HEK293 (cell line): Measurements from ENCODE around the gene ZNF326.

Experiments used
- CTCF ChIA-PET: fragments of 350-600 bp; formaldehyde crosslinking; extraction: SDS; loops from one replicate; lab custom pipeline; 2021; ENCODE audit warnings: antibody characterized with exemption; lab: Yijun Ruan, JAX
- POLR2A ChIA-PET: fragments of 300-600 bp; formaldehyde crosslinking; extraction: SDS; loops from one replicate; lab custom pipeline; 2020; ENCODE audit warnings: antibody characterized with exemption, inconsistent platforms; lab: Yijun Ruan, JAX
- H3K27ac ChIP-seq: fragments of 200-500 bp; sonication (Bioruptor generic); 2 replicates; pipeline ENCODE4 v1.5.1; 2014; ENCODE audit warnings: low read depth, low read length, control low read depth, inconsistent platforms; ENCODE audit errors: extremely low read depth
- H3K36me3 ChIP-seq, 2 experiments: fragments of 200-500 bp in 1 of 2; sonication (Bioruptor generic) in 1 of 2; 1 replicate in 1 of 2; 2 replicates in 1 of 2; pipeline ENCODE4 v1.5.1; 2014 to 2017; ENCODE audit warnings: inconsistent platforms in 2 of 2, low read length in 2 of 2; ENCODE audit not compliant: control insufficient read depth in 2 of 2, insufficient read depth in 1 of 2
- H3K4me1 ChIP-seq: fragments of 200-500 bp; sonication (Bioruptor generic); 2 replicates; pipeline ENCODE4 v1.5.1; 2014; ENCODE audit warnings: mild to moderate bottlenecking, low read length, inconsistent platforms; ENCODE audit not compliant: control insufficient read depth, insufficient read depth
- H3K4me3 ChIP-seq: 2 replicates; pipeline ENCODE4 v1.5.1; 2011; ENCODE audit warnings: low read depth, mild to moderate bottlenecking, control low read depth, low read length, moderate library complexity
- H3K9me3 ChIP-seq: fragments of 200-500 bp; sonication (Bioruptor generic); 2 replicates; pipeline ENCODE4 v1.5.1; 2014; ENCODE audit warnings: low read depth, low read length, inconsistent platforms; ENCODE audit not compliant: control insufficient read depth, insufficient read depth
- FEZF1 ChIP-seq: fragments of 450-650 bp; formaldehyde crosslinking; IDR thresholded peaks from 2 replicates; pipeline ENCODE4 v1.5.1; 2016; ENCODE audit warnings: missing biosample characterization, missing genetic modification characterization
- GLIS2 ChIP-seq: fragments of 450-650 bp; formaldehyde crosslinking; IDR thresholded peaks from 2 replicates; pipeline ENCODE4 v1.5.1; 2016; ENCODE audit warnings: missing biosample characterization, missing genetic modification characterization
- KLF1 ChIP-seq: fragments of 450-650 bp; formaldehyde crosslinking; IDR thresholded peaks from 2 replicates; pipeline ENCODE4 v1.5.1; 2016; ENCODE audit warnings: missing biosample characterization, missing genetic modification characterization
- KLF10 ChIP-seq: fragments of 450-650 bp; IDR thresholded peaks from 2 replicates; pipeline ENCODE4 v1.5.1; 2018; ENCODE audit warnings: missing biosample characterization, mild to moderate bottlenecking, missing genetic modification characterization
- OSR2 ChIP-seq: fragments of 450-650 bp; formaldehyde crosslinking; IDR thresholded peaks from 2 replicates; pipeline ENCODE4 v1.5.1; 2016; ENCODE audit warnings: missing biosample characterization, missing genetic modification characterization
- WT1 ChIP-seq: fragments of 450-650 bp; formaldehyde crosslinking; IDR thresholded peaks from 2 replicates; pipeline ENCODE4 v1.5.1; 2016; ENCODE audit warnings: missing biosample characterization, missing genetic modification characterization
- ZNF544 ChIP-seq: fragments of 450-650 bp; formaldehyde crosslinking; IDR thresholded peaks from 2 replicates; pipeline ENCODE4 v1.5.0; 2017; ENCODE audit warnings: missing biosample characterization, missing genetic modification characterization
- ZNF558 ChIP-seq: fragments of 450-650 bp; formaldehyde crosslinking; IDR thresholded peaks from 2 replicates; pipeline ENCODE4 v1.5.1; 2016; ENCODE audit warnings: missing biosample characterization, missing genetic modification characterization
- ZNF660 ChIP-seq: fragments of 450-650 bp; IDR thresholded peaks from 2 replicates; pipeline ENCODE4 v1.5.1; 2018; ENCODE audit warnings: missing biosample characterization, mild to moderate bottlenecking, missing genetic modification characterization
- TF ChIP-seq, protein P1 (sequence below): fragments of 450-650 bp; IDR thresholded peaks from 2 replicates; pipeline ENCODE4 v1.5.1; 2018; ENCODE audit warnings: missing biosample characterization, mild to moderate bottlenecking, missing genetic modification characterization
- TF ChIP-seq, protein P2 (sequence below): fragments of 450-650 bp; formaldehyde crosslinking; IDR thresholded peaks from 2 replicates; pipeline ENCODE4 v1.5.1; 2016; ENCODE audit warnings: missing biosample characterization, missing genetic modification characterization
- TF ChIP-seq, protein P3 (sequence below): fragments of 450-650 bp; formaldehyde crosslinking; IDR thresholded peaks from 2 replicates; pipeline ENCODE4 v1.5.1; 2017; ENCODE audit warnings: missing biosample characterization, missing genetic modification characterization
- TF ChIP-seq, protein P4 (sequence below): fragments of 450-650 bp; formaldehyde crosslinking; IDR thresholded peaks from 2 replicates; pipeline ENCODE4 v1.5.1; 2016; ENCODE audit warnings: missing biosample characterization, missing genetic modification characterization
- TF ChIP-seq, protein P5 (sequence below): fragments of 450-650 bp; formaldehyde crosslinking; IDR thresholded peaks from 2 replicates; pipeline ENCODE4 v1.5.1; 2017; ENCODE audit warnings: missing biosample characterization, missing genetic modification characterization
- TF ChIP-seq, protein P6 (sequence below): fragments of 450-650 bp; formaldehyde crosslinking; IDR thresholded peaks from 2 replicates; pipeline ENCODE4 v1.5.0; 2017; ENCODE audit warnings: missing biosample characterization, missing genetic modification characterization, borderline replicate concordance

Gene ZNF326

DNA sequence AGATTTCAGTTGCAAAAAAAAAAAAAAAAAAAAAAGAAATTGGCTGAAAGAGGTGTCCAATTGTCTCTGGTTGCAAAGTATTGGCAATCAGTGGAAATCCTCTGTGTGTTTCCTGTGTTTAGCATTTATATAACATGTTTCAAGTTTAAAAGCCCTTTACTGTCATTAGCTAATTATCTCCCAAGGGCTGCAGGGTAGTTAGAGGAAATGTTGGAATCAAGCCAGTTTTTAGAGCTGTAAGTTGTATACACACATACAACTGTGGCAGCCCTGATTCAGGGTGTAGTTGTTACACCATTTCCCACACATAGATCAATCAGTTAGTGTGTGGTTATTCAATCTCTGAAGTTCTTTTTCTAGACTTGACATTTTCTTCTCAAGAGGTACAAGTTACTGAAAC is 8.9 kb upstream of the ZNF326 start:
- H3K9me3 ChIP-seq, result no peaks in the 10 kb centered on the region
- no peak overlapping the region for H3K4me3 ChIP-seq
- peaks cover 3% of the 10 kb centered on the region; the same call in 1 of the 2 replicates for H3K4me1 ChIP-seq
- CTCF ChIA-PET, result interaction anchor here (0.9 to 5.3 kb wide), 7 partner anchors 14 to 205 kb away, joined by 3 to 34 read pairs (median 5); no protein-coding TSS in a partner anchor
- H3K36me3 ChIP-seq, result no peaks in the 10 kb centered on the region
- no peak overlapping the region for H3K27ac ChIP-seq
- POLR2A ChIA-PET, result interaction anchor here (0.7 kb wide), 1 partner anchor 162 kb away, joined by 4 read pairs; no protein-coding TSS in a partner anchor
- TF ChIP-seq WT1 (tag by site-specific recombination) (0 out of 2 replicates have a peak, but pooled peaks have one; percentile 48), ZNF558 (tag by site-specific recombination) (0 out of 2 replicates have a peak, but pooled peaks have one; percentile 18), ZNF660 (tag by site-specific recombination) (0 out of 2 replicates have a peak, but pooled peaks have one; percentile 32), FEZF1 (tag by site-specific recombination) (peak; percentile 34; the same call in 1 of the 2 replicates), ZNF544 (no peak), KLF1 (tag by site-specific recombination) (no peak), OSR2 (peak; percentile 30; the same call in 1 of the 2 replicates), GLIS2 (tag by site-specific recombination) (no peak), KLF10 (tag by site-specific recombination) (0 out of 2 replicates have a peak, but pooled peaks have one; percentile 8)
- TF ChIP-seq, protein P1, sequence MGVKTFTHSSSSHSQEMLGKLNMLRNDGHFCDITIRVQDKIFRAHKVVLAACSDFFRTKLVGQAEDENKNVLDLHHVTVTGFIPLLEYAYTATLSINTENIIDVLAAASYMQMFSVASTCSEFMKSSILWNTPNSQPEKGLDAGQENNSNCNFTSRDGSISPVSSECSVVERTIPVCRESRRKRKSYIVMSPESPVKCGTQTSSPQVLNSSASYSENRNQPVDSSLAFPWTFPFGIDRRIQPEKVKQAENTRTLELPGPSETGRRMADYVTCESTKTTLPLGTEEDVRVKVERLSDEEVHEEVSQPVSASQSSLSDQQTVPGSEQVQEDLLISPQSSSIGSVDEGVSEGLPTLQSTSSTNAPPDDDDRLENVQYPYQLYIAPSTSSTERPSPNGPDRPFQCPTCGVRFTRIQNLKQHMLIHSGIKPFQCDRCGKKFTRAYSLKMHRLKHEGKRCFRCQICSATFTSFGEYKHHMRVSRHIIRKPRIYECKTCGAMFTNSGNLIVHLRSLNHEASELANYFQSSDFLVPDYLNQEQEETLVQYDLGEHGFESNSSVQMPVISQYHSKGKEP (tag by site-specific recombination), result peak; percentile 21; the same call in 1 of the 2 replicates
- TF ChIP-seq, protein P2, sequence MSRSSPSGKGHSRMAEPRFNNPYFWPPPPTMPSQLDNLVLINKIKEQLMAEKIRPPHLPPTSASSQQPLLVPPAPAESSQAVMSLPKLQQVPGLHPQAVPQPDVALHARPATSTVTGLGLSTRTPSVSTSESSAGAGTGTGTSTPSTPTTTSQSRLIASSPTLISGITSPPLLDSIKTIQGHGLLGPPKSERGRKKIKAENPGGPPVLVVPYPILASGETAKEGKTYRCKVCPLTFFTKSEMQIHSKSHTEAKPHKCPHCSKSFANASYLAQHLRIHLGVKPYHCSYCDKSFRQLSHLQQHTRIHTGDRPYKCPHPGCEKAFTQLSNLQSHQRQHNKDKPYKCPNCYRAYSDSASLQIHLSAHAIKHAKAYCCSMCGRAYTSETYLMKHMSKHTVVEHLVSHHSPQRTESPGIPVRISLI (tag by site-specific recombination), result peak; percentile 49; the same call in 1 of the 2 replicates
- TF ChIP-seq, protein P3, sequence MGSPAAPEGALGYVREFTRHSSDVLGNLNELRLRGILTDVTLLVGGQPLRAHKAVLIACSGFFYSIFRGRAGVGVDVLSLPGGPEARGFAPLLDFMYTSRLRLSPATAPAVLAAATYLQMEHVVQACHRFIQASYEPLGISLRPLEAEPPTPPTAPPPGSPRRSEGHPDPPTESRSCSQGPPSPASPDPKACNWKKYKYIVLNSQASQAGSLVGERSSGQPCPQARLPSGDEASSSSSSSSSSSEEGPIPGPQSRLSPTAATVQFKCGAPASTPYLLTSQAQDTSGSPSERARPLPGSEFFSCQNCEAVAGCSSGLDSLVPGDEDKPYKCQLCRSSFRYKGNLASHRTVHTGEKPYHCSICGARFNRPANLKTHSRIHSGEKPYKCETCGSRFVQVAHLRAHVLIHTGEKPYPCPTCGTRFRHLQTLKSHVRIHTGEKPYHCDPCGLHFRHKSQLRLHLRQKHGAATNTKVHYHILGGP (tag by site-specific recombination), result no peak
- TF ChIP-seq, protein P4, sequence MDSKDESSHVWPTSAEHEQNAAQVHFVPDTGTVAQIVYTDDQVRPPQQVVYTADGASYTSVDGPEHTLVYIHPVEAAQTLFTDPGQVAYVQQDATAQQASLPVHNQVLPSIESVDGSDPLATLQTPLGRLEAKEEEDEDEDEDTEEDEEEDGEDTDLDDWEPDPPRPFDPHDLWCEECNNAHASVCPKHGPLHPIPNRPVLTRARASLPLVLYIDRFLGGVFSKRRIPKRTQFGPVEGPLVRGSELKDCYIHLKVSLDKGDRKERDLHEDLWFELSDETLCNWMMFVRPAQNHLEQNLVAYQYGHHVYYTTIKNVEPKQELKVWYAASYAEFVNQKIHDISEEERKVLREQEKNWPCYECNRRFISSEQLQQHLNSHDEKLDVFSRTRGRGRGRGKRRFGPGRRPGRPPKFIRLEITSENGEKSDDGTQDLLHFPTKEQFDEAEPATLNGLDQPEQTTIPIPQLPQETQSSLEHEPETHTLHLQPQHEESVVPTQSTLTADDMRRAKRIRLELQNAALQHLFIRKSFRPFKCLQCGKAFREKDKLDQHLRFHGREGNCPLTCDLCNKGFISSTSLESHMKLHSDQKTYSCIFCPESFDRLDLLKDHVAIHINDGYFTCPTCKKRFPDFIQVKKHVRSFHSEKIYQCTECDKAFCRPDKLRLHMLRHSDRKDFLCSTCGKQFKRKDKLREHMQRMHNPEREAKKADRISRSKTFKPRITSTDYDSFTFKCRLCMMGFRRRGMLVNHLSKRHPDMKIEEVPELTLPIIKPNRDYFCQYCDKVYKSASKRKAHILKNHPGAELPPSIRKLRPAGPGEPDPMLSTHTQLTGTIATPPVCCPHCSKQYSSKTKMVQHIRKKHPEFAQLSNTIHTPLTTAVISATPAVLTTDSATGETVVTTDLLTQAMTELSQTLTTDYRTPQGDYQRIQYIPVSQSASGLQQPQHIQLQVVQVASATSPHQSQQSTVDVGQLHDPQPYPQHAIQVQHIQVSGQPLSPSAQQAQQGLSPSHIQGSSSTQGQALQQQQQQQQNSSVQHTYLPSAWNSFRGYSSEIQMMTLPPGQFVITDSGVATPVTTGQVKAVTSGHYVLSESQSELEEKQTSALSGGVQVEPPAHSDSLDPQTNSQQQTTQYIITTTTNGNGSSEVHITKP (tag by site-specific recombination), result no peak
- TF ChIP-seq, protein P5, sequence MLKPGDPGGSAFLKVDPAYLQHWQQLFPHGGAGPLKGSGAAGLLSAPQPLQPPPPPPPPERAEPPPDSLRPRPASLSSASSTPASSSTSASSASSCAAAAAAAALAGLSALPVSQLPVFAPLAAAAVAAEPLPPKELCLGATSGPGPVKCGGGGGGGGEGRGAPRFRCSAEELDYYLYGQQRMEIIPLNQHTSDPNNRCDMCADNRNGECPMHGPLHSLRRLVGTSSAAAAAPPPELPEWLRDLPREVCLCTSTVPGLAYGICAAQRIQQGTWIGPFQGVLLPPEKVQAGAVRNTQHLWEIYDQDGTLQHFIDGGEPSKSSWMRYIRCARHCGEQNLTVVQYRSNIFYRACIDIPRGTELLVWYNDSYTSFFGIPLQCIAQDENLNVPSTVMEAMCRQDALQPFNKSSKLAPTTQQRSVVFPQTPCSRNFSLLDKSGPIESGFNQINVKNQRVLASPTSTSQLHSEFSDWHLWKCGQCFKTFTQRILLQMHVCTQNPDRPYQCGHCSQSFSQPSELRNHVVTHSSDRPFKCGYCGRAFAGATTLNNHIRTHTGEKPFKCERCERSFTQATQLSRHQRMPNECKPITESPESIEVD (tag by site-specific recombination), result peak; percentile 47
- TF ChIP-seq, protein P6, sequence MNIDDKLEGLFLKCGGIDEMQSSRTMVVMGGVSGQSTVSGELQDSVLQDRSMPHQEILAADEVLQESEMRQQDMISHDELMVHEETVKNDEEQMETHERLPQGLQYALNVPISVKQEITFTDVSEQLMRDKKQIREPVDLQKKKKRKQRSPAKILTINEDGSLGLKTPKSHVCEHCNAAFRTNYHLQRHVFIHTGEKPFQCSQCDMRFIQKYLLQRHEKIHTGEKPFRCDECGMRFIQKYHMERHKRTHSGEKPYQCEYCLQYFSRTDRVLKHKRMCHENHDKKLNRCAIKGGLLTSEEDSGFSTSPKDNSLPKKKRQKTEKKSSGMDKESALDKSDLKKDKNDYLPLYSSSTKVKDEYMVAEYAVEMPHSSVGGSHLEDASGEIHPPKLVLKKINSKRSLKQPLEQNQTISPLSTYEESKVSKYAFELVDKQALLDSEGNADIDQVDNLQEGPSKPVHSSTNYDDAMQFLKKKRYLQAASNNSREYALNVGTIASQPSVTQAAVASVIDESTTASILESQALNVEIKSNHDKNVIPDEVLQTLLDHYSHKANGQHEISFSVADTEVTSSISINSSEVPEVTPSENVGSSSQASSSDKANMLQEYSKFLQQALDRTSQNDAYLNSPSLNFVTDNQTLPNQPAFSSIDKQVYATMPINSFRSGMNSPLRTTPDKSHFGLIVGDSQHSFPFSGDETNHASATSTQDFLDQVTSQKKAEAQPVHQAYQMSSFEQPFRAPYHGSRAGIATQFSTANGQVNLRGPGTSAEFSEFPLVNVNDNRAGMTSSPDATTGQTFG, result no peak
